Hepatocyte (in vitro differentiated cells): ENCODE results near the gene FBXL20.
"Not testable (repeated sequence)": the region's sequence is repeated elsewhere in the genome, so short reads cannot be mapped to it uniquely, and the experiment has no call there.

Experiments used
- EZH2 ChIP-seq: fragments of 200-600 bp; sonication (generic); IDR thresholded peaks from 2 replicates; pipeline ENCODE4 v1.6.1; 2016; ENCODE audit warnings: antibody characterized with exemption, mild to moderate bottlenecking, borderline replicate concordance
- TF ChIP-seq, protein P1 (sequence below): fragments of 200-600 bp; sonication (generic); IDR thresholded peaks from 2 replicates; pipeline ENCODE4 v1.5.1; 2016; ENCODE audit warnings: antibody characterized with exemption, mild to moderate bottlenecking; ENCODE audit not compliant: poor library complexity

DNA sequence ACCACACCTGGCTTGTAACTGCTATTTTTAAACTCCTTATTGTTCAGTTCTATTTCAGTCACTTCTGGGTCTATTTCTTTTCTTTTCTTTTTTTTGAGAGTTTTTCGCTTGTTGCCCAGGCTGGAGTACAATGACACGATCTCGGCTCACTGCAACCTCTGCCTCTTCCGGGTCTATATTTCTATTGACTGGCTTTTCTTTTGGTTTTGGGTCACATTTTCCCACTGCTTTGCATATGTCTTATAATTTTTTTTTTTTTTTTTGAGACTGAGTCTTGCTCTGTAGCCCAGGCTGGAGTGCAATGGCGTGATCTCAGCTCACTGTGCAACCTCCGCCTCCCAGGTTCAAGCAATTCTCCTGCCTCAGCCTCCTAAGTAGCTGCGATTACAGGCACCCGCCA, 108.9 kb downstream of the FBXL20 start:
- TF ChIP-seq, protein P1, sequence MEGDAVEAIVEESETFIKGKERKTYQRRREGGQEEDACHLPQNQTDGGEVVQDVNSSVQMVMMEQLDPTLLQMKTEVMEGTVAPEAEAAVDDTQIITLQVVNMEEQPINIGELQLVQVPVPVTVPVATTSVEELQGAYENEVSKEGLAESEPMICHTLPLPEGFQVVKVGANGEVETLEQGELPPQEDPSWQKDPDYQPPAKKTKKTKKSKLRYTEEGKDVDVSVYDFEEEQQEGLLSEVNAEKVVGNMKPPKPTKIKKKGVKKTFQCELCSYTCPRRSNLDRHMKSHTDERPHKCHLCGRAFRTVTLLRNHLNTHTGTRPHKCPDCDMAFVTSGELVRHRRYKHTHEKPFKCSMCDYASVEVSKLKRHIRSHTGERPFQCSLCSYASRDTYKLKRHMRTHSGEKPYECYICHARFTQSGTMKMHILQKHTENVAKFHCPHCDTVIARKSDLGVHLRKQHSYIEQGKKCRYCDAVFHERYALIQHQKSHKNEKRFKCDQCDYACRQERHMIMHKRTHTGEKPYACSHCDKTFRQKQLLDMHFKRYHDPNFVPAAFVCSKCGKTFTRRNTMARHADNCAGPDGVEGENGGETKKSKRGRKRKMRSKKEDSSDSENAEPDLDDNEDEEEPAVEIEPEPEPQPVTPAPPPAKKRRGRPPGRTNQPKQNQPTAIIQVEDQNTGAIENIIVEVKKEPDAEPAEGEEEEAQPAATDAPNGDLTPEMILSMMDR = not testable (repeated sequence)
- not testable (repeated sequence) for TF ChIP-seq EZH2
